Dedifferentiated amniotic fluid mesenchymal stem cell (primary cell): ENCODE data around the gene RPL18A.

ENCODE experiments used
- DNase-seq: peaks from one replicate; pipeline ENCODE4 v3.0.0-alpha.2; 2016; ENCODE audit errors: extremely low spot score

Gene RPL18A

DNA sequence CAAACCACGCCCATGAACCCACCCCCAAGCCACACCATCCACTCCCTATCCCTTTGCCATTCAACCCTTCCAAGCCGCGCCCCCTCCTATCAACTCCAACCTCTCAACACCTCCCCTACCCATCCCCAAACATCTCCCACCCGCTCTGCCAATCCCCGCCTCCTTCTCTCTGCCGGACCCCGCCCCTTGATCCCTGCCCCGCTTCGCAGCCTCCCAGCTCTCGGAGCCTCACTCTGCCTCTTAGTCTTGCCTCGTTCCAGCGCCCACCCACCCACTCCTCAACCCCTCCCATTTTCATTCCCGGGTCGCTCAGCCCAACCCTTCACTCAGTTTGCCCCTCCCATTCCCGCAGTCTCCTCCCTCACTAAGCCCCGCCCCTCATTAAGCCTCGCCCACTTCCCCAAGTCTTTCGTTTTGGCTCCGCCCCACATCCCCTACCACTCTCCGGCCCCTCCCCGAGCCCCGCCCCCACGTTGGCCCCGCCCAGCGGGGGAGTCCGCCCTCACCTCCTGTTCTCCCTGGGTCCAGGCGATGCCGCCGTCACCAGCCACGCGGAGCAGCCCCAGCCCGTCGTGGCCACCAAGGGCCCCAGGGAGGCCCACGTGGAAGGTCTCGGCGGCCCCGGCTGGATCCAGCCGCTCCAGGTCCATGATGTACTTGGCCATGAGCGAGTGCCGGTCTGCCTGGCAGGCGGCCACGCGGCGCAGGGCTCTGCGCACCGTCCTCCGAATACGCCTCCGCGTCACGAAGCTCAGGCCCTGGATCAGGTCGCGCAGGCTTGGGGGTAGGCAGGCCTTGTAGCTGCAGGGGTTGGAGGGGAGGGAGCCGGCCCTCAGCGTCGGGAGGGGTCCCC, 17.7 kb upstream of the RPL18A start:
- DNase-seq = no peak

DNA sequence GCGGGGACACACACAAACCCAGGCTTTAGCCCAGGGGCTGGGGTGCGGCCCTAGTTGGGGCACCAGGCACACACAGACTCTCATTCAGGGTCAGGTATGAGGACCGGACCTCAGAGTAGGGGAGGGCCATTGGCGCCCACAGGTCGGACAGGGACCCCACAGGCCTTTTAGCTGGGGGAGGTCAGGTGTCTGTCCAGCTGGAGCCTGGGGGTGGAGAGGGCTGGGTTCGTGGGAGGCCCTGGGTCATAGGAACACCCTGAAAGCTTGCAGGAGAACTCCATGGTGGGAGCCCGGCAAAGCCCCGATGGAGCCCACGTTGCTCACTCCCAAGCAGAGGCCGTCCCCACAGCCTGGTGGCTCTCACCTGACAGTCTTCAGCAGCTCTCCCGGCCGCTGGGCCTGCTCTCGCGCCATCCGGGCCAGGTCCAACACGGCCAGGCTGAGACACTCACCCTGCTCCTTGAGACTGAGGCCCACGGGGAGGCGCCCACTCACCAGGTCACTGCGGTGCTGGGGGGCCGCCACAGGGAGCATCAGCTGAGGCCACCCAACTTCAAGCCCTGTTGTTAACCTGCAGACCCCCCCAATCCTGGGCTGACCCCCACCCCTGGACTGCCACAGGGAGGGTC, 16.9 kb upstream of the RPL18A start:
- no peak for DNase-seq

DNA sequence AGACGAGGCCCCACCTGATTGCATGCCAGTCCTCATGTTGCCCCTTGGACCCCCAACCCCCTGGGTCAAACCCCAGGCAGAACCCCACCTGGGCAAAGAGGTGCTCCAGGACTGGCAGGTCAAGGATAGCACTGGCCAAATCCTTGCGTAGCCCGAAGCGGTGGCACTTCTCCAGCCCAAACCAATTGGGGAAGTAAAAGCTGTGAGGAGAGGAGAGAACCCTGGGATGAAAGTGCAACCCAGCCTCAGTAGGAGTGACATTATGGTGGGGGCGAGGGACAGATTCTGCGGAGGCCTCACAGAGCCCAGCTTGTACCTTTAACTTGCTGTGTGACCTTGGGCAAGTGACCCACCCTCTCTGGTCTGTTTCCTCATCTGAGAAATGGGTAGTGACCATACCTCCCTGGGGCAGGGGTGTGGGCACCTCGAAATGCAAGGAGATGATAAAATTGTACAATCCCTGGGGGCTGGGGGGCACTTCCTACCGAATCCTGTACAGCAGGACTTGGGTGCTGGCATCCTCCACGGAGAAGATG, 16.4 kb upstream of the RPL18A start:
- no peak for DNase-seq

DNA sequence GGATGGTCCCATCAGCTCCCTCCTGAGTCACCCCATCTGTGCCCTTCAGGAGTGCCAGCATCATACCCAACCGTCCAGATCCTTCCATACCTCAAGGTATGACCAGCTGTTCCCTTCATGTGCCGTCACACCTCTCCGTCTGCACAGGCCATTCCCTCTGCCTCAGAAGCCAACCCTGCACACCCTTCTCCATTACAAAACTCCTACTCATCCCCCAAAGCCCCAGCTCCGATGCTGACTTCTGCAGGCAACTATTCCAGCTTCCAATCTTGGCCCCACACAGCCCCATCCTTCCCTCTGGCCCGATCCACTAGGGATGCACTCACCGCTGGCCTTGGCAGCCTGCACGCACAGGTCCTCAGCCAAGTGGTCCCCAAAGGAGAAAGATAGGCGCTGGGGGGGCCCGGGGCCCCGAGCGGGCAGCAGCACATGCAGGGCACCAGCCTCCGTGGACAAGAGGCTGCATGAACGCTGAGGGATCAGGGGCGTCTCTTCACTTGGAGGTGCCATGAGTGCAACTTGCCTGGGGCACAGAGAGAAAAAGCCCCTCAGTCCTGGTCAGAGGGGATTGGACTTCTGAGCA, 15.7 kb upstream of the RPL18A start:
- DNase-seq = no peak

DNA sequence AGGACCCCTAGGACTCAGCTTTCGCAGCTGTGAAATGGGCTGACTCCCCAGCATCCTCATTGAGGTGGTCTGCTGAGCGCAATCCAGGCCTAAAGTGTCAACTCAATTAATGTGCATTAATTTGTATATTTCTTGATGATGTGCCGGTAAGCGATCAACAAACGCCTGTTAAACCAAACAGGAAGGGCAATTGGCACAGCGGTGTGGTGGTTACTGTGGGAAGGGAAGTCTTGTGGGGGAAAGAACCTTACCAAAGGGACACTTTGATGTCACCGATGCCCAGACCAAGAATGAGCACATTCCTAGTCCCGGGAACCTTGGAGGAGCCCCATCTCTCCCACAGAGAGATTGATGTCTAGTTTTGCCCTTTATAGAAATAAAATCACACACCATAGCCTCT, 13.6 kb upstream of the RPL18A start:
- no peak for DNase-seq

DNA sequence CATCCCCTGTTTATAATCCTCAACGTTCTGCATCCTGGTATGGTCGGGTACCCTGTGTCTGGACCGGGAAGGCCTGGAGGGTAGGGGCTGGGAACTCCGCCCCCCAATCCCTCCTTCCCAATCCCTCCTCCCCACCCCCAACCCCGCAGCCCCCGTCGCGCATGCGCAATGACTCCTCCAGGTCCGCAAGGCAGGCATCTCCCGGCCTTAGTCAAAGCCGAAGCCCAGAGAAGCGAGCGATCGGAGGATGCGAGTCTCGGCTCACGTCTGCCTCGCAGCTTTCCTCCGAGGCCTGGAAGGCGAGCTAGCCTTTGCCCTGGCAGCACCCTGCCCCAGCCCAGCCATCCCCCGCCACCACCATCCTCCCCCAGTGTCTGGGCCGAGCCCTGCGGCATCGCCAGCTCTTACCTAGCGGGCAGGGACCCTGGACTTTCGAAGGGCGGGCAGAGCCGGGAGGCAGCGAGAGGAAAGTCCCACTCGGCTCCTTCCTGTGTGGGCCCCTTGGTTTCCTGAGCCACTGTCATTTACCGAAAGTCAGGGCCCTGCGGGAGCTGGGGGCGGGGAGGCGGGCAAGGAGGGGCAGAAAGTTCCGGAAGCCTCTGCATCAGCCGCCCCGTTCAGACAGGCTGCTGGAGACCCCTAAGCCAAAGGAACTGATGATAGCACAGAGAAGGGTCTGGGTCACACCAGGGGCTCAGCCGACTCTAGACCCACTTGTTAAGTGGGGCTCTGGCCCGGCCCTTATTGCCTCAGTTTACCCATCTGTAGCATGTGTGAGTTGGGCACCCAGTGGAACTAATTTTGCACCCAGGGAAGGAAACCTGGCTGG, 12.0 kb upstream of the RPL18A start, which contains the start of gene JAK3:
Gene JAK3 (minus strand): TSS at position 445 of the 829 bp plus-strand sequence. CDS start 3,565 bp downstream, outside the sequence.
- DNase-seq = peak; percentile 52

DNA sequence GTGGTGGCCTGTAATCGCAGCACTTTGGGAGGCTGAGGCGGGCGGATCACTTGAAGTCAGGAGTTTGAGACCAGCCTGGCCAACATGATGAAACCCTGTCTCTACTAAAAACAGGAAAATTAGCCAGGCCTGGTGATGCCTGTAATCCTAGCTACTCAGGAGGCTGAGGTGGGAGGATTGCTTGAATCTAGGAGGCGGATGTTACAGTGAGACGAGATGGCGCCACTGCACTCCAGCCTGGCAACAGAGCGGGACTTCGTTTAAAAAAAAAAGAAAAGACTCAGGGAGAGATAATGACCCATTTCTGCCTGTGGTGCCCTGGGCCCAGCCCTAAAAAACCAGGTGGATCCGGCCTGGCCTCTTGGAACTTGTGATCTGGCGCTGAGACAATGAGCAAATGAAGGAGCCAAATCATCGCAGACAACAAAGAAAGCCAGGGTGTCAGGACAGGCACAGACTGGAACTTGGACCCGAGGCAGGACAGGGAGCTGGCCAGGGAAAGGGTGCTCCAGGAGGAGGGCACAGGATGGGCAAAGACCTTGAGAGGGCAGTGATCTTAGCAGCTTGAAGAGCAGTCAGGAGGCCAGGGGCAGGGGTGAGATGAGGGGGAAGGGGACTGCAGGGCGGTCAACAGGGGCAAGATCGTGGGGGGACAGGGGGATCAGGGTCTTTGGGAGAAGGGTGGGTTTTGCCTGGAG, 11.0 kb upstream of the RPL18A start:
- no peak for DNase-seq

DNA sequence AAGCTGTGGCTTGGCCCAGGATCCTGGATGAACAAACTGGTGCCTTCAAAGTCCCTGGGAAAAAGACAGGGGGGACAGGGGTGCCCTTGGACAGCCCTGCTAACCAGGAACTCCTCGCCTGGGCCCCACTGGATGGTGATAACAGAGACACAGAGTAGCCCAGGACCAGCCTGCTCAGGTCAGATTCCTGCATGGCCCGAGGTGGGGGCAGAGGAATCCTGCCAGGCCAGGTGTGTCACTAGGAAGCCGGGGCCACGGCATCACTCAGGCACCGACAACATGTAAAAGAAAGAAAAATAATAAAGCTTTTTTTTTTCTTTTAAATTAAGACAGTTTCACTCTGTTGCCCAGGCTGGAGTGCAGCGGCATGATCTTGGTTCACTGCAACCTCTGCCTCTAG, 5.6 kb upstream of the RPL18A start:
- DNase-seq = no peak

DNA sequence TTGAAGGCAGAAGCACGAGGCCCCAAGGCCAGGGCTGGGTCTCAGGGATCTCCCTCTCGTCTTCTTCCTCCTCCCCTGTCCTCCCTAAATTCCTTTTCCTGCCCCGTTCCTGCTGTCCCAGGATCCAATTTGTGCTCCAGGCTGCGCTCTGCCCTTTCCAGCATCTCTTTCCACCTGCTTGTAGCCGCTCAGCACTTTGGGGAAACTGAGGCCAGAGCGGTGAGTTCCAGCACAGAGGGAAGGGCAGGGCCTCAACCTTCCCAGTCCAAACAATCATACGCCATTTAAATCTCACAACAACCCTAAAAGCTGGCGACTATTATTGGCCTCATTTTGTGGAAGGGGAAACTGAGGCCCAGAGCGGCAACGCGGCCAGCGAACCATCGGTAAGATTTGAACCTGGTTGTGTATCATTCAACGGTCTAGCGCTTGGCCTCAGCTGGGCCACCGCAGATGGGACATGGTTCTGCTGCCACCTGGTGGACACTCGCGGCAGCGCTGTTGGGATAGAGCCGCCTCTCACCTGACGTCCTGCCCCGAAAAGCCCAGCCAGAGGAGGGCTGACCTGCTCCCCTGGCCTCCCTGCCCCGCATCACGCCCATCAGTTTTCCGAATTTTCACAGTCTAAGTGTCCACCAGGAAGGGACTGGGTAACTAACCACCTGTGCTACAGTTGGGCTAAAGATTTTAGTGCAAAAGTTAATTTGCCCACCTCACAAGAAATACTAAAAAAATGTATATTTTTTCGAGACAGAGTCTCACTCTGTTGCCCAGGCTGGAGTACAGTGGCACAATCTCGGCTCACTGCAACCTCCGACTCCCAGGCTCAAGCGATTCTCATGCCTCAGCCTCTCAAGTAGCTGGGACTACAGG, 4.2 kb upstream of the RPL18A start:
- DNase-seq = peak; percentile 43

DNA sequence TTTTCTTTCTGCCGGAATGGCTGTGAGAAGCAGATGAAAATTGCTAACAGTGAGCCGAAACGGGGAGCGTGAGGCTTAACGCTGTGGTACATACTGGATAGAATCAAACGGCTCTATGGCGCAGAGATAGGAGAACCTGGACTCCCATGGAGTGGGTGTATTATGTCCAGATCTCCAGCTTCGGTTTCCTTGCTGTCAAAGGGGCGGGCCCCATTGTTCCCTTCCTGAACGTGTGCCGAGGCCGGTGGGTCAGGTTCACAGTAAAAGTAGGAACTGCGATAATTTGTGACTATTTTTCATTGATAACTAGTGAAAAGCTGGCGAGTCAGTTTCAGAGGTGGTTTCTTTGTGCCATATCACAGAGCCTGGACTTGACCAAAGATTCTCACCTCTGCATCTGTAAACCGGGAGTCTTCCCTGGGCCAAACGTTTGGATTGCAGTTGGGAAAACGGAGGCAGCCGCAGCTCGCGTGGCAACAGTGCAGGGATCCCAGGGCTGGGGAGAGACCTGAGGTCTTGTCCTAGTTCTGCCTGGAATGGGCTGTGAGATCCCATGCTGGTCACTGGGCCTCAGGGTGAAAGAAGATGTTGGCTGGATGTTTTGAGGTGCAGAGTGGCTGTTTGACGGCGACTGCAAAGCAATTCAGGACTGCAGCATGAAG, 752 bp downstream of the RPL18A start:
- DNase-seq = no peak

DNA sequence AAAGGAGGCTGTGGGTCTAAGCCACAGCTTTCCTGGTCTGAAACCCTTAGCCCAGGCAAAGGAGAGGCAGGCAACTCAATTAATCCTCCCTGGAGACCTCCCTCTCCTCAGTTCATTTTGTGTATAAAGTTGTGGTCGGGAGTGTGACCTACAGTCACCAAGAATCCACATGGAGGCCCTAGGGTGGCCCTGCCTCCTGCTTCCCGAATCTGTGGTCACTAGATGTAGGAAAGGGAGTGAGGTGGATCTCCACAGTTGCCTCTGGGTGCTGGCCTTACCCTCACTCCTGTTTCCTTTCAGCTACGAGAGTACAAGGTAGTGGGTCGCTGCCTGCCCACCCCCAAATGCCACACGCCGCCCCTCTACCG, 1.3 kb downstream of the RPL18A start:
- no peak for DNase-seq

DNA sequence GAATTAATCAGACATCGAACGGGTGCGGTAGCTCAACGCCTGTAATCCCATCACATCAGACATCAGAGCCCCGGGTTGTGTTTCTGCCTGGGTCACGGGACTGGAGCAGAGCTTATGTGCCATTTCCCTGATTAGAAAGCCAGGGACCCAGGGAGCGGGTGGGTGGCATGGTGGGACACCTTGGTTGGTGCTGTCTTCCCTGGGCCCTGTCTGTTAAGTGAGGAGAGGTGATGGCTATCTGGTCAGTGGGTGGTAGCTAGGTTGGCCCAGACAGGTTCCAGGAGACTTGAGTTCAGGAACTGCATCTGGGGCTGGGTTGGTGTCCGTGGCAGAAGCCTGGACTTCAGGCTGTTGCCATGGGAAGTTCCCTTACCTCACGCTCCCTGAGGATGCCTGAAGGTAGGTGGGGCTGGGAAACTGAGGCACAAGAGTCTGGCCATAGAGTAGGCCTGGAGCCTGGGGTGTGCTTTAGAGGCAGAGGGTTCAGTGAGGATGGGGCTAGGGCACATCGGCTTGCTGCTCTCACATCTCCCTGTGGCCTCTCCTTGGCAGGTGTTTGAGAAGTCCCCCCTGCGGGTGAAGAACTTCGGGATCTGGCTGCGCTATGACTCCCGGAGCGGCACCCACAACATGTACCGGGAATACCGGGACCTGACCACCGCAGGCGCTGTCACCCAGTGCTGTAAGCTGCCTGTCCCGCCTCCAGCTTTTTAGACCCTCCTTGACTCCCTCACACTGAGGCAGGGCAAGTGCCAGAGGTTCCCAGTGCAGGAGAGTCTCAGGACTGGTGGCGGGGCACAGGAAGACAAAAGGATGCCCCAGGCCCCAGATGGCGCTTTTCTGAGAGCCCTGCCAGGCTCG, 2.1 kb downstream of the RPL18A start:
- no peak for DNase-seq

DNA sequence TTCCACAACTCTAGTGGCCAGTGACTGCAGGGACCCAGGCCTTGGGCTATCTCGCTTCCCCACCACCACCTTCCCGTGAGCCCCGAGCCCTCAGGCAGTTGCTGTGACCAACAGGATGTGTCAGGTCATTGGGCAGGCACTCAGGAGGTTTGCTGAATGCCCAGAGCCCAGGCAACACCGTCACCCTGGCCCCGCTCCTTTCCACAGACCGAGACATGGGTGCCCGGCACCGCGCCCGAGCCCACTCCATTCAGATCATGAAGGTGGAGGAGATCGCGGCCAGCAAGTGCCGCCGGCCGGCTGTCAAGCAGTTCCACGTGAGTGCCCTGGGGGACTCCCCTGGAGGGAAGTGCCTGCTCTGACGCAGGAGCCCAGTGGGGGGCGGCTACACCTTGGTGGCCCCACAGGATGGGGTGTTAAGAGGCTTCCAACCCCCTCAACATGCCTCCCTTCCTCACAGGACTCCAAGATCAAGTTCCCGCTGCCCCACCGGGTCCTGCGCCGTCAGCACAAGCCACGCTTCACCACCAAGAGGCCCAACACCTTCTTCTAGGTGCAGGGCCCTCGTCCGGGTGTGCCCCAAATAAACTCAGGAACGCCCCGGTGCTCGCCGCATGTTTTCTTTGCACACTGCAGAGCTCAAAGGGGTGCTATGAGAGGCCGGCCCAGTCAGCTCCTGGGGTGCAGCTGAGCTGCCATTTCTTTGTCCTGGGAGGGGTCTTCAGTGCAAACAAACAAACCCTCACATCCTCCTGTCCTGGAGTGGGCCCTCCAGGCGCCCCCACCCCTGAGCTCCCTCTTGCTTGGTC, 3.2 kb downstream of the RPL18A start:
- DNase-seq = no peak

DNA sequence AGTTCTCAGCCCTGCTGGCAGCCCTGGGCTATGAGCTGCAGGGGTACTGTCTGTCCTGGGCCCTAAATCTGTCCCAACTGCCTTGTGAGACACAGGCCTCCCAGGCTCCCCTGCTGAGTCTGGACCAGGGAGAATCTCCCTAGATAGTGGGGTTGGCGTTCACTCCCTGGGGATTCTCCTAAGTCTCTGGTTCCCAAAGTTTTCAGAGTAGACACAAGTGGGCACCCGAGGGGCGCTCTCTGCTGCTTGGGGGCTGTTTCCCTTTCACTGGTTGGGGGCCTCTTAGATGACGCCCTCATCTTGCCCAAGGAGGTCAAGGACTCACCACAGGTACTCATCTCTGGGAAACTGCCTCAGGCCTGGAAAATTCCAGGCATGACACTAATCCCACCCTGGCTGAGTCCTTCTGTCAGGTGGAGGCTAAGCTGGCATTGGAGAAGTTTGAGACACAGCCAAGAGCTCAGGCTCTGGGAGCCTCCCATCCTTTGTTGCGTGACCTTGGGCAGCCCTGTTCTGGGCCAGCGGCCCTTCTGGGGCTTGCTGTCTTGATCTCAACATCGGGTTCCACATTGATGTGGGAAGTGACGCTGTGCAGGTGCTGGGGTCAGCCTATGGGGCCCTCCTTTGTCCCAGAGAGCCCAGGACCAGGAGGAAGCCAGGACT, 3.9 kb downstream of the RPL18A start:
- DNase-seq = no peak

DNA sequence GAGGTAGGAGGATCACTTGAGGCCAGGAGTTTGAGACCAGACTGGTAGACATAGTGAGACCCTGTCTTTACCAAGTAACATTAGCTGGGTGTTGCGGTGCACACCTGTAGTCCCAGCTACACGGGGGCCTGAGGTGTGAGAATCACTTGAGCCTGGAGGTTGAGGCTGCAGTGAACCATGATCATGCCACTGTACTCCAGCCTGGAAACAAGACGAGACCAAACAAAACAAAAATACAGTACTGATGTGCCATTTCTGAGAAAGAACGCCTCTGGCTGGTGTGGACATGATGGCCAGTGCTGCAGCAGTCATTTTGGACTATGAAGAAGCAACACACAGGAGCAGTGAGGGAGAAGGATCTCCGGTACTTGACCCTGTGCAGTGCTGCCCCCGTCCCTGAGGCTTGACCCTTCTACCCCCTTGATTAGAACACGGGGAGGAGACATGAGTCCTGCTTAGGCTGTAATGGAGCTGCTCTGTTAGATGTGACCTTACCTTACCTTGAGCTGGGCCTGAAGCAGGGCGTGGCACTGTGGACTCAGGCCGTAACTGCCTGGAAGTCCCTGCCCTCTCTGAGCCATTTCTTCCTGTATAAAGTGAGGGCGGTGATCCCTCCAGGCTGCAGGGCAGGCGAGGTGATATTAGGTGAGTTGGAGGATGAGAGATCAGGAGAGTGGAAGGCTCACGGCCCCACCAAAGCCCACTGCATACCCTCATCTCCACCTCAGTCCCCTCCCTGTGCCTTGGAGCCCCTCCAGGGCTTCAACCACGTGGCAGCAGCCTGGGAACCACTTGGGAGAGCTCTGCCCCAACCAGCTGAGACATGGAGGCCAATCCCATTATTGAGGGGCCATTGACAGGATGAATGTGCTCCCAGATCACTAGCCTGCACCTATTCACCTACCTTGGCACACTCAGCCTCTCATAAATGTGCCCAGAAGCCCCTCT, 5.9 kb downstream of the RPL18A start:
- no peak for DNase-seq

DNA sequence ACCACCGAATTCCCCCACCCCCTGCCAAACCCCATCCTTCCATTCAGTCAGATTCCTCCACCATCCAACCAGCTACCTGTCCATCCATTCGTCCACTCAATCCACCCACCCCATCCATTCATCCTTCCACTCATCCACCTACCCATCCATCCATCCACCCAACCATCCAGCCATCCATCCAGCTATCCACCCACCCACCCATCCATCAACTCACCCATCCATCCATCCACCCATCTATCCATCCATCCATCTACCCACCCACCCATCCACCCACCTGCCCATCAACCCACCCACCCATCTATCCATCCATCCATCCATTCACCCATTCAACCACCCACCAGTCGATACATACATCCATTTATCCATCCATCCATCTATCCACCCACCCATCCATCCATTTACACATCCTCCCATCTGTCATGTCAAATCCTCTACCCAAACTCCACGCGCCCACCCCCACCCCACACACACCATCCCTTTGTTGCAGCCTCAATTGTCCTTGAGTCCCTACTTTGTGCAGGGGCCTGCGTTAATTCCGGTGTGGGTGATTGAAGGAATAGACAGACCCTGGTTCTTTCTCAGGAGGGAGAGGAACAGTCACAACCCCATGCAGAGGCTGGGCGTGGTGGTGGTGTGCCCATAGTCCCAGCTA, 6.7 kb downstream of the RPL18A start:
- DNase-seq = no peak
